Activated B cell treated with CpG ODN at 0.5 μM for 24 hours (primary cell): ENCODE results near the gene FLNB. TPM values are rescaled to one million over a fixed set of nuclear protein-coding genes. Genes with fewer than 3 reads are reported as not detected.

ENCODE experiments used
- ATAC-seq: fragments of 200-7000 bp; cut with Tn5 transposase; one replicate; pipeline ENCODE4 v1.10.0; 2021; ENCODE audit warnings: low read depth, mild to moderate bottlenecking, moderate library complexity
- CTCF ChIA-PET: fragments of 350-600 bp; sonication (Branson Sonifier 250); formaldehyde crosslinking; loops from one replicate; lab custom pipeline; 2021; ENCODE audit warnings: antibody characterized with exemption; lab: Charles Lee
- POLR2A ChIA-PET: fragments of 350-600 bp; sonication (Branson Sonifier 250); formaldehyde crosslinking; loops from one replicate; lab custom pipeline; 2021; ENCODE audit warnings: antibody characterized with exemption; lab: Charles Lee
- DNase-seq: peaks from one replicate; pipeline ENCODE4 v3.0.0; 2022
- H3K27ac Mint-ChIP-seq: one replicate; pipeline ENCODE4 v1.8.0; 2020; ENCODE audit warnings: mixed read lengths
- H3K27me3 Mint-ChIP-seq: one replicate; pipeline ENCODE4 v1.8.0; 2021; ENCODE audit warnings: mixed read lengths
- H3K36me3 Mint-ChIP-seq: one replicate; pipeline ENCODE4 v1.8.0; 2021; ENCODE audit warnings: low read depth, mixed read lengths
- H3K4me1 Mint-ChIP-seq: one replicate; pipeline ENCODE4 v1.8.0; 2021; ENCODE audit warnings: mixed read lengths
- H3K4me3 Mint-ChIP-seq: one replicate; pipeline ENCODE4 v1.8.0; 2020; ENCODE audit warnings: mild to moderate bottlenecking, mixed read lengths
- H3K9me3 Mint-ChIP-seq: one replicate; pipeline ENCODE4 v1.8.0; 2020; ENCODE audit warnings: mixed read lengths
- intact Hi-C: fragments of 100-400 bp; cut with micrococcal nuclease; formaldehyde crosslinking; loops from one replicate; pipeline ENCODE4 v1.15.1; 2024
- total RNA-seq: library from RNA; stranded (reverse); gene quantifications from 2 replicates; pipeline ENCODE4 v1.2.3, GENCODE V29; 2022
- TF ChIP-seq, protein P1 (sequence below): fragments of 200-600 bp; IDR thresholded peaks from one replicate; pipeline ENCODE4 v1.8.0; 2022; ENCODE audit warnings: antibody characterized with exemption, mild to moderate bottlenecking

Gene FLNB
- total RNA-seq, 1 donor from 2014 or later = 16.7 TPM

DNA sequence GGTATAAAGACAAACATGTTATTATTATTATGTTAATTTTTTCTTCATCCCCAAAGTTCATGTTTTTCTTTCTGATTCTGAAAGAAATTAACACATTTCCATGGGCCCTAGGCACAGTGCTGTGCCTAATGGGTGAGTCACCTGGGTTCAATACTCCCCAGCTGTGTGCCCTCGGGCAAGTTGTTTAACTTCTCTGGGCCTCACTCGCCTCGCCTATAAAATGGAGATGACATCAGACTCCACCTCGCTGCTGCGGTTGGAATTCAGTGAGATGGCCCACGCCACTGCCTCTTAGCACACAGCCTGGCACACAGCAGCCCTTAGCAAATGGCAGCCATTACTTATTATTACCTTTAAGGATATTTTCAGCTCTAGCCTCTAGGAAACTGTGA is 179.9 kb downstream of the FLNB start:
- ATAC-seq = peak; percentile 18

DNA sequence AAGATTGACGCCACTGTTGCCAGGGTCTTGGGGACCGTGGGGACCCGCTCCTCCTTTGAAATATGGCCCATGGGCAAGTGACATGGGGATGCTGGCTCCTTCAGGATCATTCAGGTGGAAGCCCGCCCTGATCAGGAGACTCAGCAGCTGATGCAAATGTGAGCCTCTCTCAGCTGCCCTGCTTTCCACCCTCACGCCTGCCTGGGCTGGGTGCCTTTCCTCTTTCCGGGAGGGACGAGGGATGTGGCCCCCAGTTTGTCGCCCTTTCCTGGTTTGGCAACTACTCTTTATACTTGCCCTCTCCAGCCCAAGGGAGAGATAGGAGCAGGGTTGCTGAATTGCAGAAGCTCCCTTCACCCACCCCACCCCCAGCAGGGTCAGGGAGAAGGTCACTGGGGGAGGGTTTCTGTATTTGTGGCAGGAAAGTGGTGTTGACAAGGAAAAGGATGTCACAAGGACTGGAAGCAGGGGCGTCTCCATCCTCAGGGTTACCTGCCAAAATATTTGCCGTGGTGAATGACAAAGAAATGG is 180.8 kb downstream of the FLNB start:
- H3K36me3 Mint-ChIP-seq = peaks cover 9% of the 10 kb centered on the region
- H3K4me3 Mint-ChIP-seq = no peak overlapping the region
- peak overlapping the region; percentile 24 for H3K27ac Mint-ChIP-seq
- ChIA-PET POLR2A (interaction anchor here (1.0 to 3.8 kb wide), 6 partner anchors 14 to 111 kb away, joined by 3 to 23 read pairs (median 6); no protein-coding TSS in a partner anchor), CTCF (interaction anchor here (1.0 to 10.9 kb wide), 14 partner anchors 8 to 441 kb away, joined by 3 to 167 read pairs (median 16); partner anchors contain the start of genes ABHD6, HTD2 and RPP14)
- ATAC-seq (no peak), DNase-seq (no peak)
- TF ChIP-seq, protein P1, sequence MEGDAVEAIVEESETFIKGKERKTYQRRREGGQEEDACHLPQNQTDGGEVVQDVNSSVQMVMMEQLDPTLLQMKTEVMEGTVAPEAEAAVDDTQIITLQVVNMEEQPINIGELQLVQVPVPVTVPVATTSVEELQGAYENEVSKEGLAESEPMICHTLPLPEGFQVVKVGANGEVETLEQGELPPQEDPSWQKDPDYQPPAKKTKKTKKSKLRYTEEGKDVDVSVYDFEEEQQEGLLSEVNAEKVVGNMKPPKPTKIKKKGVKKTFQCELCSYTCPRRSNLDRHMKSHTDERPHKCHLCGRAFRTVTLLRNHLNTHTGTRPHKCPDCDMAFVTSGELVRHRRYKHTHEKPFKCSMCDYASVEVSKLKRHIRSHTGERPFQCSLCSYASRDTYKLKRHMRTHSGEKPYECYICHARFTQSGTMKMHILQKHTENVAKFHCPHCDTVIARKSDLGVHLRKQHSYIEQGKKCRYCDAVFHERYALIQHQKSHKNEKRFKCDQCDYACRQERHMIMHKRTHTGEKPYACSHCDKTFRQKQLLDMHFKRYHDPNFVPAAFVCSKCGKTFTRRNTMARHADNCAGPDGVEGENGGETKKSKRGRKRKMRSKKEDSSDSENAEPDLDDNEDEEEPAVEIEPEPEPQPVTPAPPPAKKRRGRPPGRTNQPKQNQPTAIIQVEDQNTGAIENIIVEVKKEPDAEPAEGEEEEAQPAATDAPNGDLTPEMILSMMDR = no peak
- H3K27me3 Mint-ChIP-seq = no peaks in the 10 kb centered on the region
- no peaks in the 10 kb centered on the region for H3K9me3 Mint-ChIP-seq
- intact Hi-C loops = no loop called here
- peaks cover 10% of the 10 kb centered on the region for H3K4me1 Mint-ChIP-seq

More for the DNA sequence above, 179.9 kb downstream of the FLNB start:
- ChIA-PET POLR2A (interaction anchor here (0.6 to 3.8 kb wide), 10 partner anchors 8 to 273 kb away, joined by 3 to 23 read pairs (median 6); partner anchors contain the start of genes HTD2 and RPP14), CTCF (interaction anchor here (0.6 to 10.9 kb wide), 29 partner anchors 9 to 442 kb away, joined by 3 to 167 read pairs (median 4); partner anchors contain the start of genes ABHD6, DNASE1L3, HTD2 and RPP14)
- intact Hi-C loops = no loop called here
- no peaks in the 10 kb centered on the region for H3K9me3 Mint-ChIP-seq
- no peak overlapping the region for H3K4me3 Mint-ChIP-seq
- H3K4me1 Mint-ChIP-seq = peaks cover 7% of the 10 kb centered on the region
- H3K27ac Mint-ChIP-seq = peak overlapping the region; percentile 61
- H3K36me3 Mint-ChIP-seq = peaks cover 2% of the 10 kb centered on the region
- H3K27me3 Mint-ChIP-seq = no peaks in the 10 kb centered on the region
- DNase-seq = no peak
- TF ChIP-seq, protein P1 = no peak

DNA sequence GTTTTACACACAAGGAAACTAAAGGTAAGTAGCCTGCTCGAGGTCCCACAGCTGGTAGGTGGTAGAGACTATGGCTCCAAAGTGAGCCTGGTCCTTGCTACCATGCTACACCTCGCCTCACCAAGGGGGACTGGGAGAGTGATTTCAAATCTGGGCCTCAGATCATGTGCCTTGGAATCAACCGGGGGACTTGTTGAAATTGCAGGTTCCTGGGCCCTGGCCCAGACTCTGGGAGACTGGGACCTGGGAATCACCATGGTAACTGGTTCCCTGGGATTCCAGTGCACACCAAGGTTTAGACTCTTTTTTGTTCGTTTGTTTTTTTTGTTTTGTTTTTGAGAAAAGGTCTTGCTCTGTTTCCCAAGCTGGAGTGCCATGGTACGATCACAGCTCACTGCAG is 181.5 kb downstream of the FLNB start:
- Mint-ChIP-seq H3K27ac (peak overlapping the region; percentile 35), H3K4me3 (no peak overlapping the region), H3K36me3 (peaks cover 10% of the 10 kb centered on the region), H3K4me1 (peaks cover 11% of the 10 kb centered on the region), H3K27me3 (no peaks in the 10 kb centered on the region), H3K9me3 (no peaks in the 10 kb centered on the region)
- ATAC-seq = no peak
- TF ChIP-seq, protein P1 = no peak
- DNase-seq = no peak
- CTCF ChIA-PET = interaction anchor here (1.6 to 10.9 kb wide), 7 partner anchors 12 to 225 kb away, joined by 7 to 167 read pairs (median 30); partner anchors contain the start of gene ABHD6
- POLR2A ChIA-PET = interaction anchor here (1.2 to 3.8 kb wide), 4 partner anchors 13 to 111 kb away, joined by 3 to 23 read pairs (median 6); no protein-coding TSS in a partner anchor
- intact Hi-C loops = no loop called here

DNA sequence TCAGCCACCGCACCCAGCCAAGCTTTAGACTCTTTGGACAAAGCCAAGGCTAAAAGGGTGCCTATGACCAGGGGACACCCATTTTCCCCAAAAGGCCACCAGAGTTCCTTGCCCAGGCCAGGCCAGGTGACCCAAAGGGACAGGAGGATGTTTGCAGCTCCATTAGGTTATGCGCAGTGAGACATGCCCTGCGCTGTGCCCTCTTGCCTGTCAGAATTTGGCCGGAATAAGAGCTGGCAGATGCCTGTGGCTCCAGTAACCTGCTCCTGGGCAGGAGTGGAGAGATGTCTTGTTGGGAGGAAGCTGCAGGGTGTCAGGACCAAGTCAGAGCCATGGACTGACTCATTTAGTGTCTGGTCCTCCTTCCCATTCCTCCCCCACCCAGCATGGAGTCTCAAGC is 182.1 kb downstream of the FLNB start:
- Mint-ChIP-seq H3K36me3 (peaks cover 13% of the 10 kb centered on the region), H3K4me3 (no peak overlapping the region), H3K27me3 (no peaks in the 10 kb centered on the region), H3K9me3 (no peaks in the 10 kb centered on the region), H3K4me1 (peaks cover 11% of the 10 kb centered on the region), H3K27ac (no peak overlapping the region)
- ATAC-seq (no peak), DNase-seq (no peak)
- CTCF ChIA-PET = interaction anchor here (0.7 to 10.9 kb wide), 7 partner anchors 12 to 109 kb away, joined by 3 to 167 read pairs (median 30); partner anchors contain the start of gene ABHD6
- TF ChIP-seq, protein P1 = no peak
- intact Hi-C loops = no loop called here
- POLR2A ChIA-PET = interaction anchor here (0.6 to 3.8 kb wide), 4 partner anchors 13 to 110 kb away, joined by 4 to 23 read pairs (median 10); no protein-coding TSS in a partner anchor

DNA sequence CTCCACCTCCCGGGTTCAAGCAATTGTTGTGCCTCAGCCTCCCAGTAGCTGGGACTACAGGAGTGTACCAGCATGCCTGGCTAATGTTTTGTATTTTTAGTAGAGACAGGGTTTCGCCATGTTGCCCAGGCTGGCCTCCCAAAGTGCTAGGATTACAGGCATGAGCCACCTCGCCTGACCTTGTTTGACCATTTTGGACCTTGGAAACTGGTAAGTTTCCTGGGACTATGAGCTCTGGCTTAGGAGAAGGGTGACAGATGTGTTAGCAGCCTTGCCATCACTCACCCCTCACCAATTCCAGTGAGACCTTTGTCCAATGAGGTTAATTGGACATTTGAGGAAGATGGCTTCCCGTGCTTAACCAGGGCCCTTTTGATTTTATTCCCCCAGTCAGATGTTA is 182.7 kb downstream of the FLNB start:
- ChIA-PET POLR2A (interaction anchor here (0.6 to 3.8 kb wide), 3 partner anchors 24 to 110 kb away, joined by 9 to 23 read pairs (median 12); no protein-coding TSS in a partner anchor), CTCF (interaction anchor here (0.7 to 10.9 kb wide), 6 partner anchors 13 to 108 kb away, joined by 3 to 167 read pairs (median 32); partner anchors contain the start of gene ABHD6)
- DNase-seq (no peak), ATAC-seq (no peak)
- TF ChIP-seq, protein P1 = no peak
- Mint-ChIP-seq H3K27ac (no peak overlapping the region), H3K4me3 (no peak overlapping the region), H3K36me3 (peaks cover 15% of the 10 kb centered on the region), H3K9me3 (no peaks in the 10 kb centered on the region), H3K4me1 (peaks cover 12% of the 10 kb centered on the region), H3K27me3 (no peaks in the 10 kb centered on the region)
- intact Hi-C loops = no loop called here
